Measurements from ENCODE around the gene GLCCI1.
"Not testable (repeated sequence)": the region's sequence is repeated elsewhere in the genome, so short reads cannot be mapped to it uniquely, and the experiment has no call there.

Gene GLCCI1

DNA sequence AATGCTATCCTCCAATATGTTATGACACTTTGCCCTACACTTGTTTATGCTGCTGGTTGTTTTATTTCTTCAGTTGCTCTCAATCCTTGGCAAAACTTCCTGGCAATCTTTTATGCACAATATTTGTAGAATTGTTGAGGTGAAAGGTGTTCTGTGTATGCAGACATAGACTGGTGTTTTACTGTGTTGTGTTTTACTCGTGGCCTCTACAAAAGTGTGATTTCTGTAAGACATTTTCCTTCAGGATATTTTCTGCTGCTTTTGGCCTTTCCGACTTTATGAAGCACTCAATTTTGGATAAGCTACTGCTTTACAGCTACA, 21.8 kb downstream of the GLCCI1 start:
- no peak for DNase-seq

DNA sequence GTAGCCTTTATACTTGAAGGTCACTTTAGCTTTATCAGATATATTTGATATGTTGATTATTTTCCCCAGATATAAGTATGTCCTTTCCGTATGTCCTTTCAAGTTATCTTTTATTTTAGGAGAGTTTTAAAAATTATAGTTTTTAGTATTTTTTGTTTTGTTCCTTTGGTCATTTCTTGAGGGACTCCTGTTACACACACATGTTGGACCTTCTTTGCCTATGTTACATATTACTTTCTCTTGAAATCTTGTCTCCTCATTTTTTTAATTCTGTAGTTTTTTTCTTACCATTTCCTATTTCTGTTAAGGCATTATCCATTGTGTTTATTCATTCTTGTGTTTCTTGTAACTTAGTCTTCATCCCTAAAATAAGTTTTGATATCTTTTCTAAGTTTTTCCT, 23.9 kb downstream of the GLCCI1 start:
- DNase-seq, result peak; percentile 1

- not testable (repeated sequence) for DNase-seq
These were observed 26.8 kb downstream of the GLCCI1 start for GRCh38 chr7:7995348-7995747.

DNA sequence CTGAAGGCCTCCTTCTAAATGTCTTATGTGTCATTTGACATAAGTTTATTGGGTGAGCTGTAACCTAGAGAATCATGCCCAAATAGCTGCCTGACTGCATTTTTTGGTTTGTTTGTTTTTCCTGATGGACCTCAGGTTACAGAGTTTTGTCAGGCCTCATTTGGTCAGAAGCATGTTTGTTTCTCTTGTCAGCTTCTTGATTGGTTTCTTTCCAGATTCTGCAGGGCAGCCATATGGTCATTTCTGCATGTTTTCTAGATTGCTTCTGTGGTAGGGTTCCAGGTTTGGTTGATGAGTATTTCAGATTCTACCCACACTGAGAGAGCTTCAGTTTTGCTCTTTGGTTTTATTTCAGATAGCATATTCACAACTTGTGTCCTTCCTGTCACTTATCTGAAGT, 28.0 kb downstream of the GLCCI1 start:
- DNase-seq, result peak; percentile 2

GRCh38 chr7:8000315-8000941, 31.8 kb downstream of the GLCCI1 start:
- DNase-seq, result no peak

GRCh38 chr7:8003077-8003476, 34.5 kb downstream of the GLCCI1 start:
- no peak for DNase-seq

GRCh38 chr7:8005279-8005678, 36.7 kb downstream of the GLCCI1 start:
- DNase-seq, result no peak

DNA sequence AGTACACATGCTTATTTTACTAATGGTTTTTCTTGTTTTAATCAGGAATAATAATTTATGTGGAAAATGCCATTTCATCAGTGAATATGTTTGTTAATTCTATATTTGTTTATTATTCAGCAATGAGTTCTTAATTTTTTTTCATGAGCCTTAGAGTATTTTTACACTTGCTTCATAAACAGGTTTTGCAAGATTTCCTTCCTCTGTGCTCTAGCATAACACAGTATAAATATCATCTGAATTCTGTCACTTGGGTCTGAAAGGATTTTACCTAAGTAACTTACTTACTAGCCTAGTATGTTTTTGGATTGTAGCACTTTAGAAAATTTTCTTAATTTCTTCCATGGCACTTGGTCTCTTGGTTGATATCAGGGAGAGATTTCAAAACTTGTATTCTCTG, 45.8 kb downstream of the GLCCI1 start:
- DNase-seq, result no peak

GRCh38 chr7:8015100-8015745, 46.6 kb downstream of the GLCCI1 start:
- DNase-seq, result no peak

DNA sequence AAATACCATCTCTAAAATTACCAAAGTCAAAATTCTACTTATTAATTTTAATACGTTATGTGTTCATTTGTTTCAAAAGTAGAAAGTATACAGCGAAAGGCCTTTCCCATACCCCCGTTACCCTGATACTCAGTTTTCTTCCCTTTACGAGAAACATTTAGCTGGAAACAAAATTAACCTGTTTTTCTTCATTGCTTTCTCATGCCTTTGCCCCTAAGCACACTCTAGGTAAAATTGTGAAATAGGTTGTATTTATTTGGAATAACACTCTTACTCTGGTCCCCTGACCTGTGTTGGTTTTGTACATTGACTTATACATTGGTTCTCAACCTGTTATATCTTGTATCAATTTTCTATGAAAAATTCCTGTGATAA, 47.1 kb downstream of the GLCCI1 start:
- DNase-seq, result no peak

GRCh38 chr7:8017423-8017822, 48.8 kb downstream of the GLCCI1 start:
- DNase-seq, result no peak

GRCh38 chr7:8018961-8019360, 50.4 kb downstream of the GLCCI1 start:
- DNase-seq, result no peak

DNA sequence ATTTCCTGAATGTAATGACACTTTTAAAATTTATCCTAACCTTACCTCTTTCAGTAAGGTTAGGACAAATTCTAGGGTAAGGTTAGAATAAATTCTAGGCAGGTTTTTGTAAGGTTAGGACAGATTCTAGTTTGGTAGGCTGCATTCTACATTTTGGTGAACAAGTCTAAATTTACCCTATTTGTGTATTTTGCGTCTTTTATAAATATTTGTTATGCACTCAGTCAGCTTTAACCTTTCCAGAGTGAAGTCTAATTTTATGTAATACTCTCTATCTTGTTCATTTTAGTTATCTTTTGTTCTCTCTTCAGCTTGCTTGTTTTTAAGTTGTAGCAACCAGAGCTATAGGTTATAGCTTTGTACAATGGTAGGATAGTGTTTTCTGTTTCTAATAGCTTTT, 54.0 kb downstream of the GLCCI1 start:
- DNase-seq, result no peak

DNA sequence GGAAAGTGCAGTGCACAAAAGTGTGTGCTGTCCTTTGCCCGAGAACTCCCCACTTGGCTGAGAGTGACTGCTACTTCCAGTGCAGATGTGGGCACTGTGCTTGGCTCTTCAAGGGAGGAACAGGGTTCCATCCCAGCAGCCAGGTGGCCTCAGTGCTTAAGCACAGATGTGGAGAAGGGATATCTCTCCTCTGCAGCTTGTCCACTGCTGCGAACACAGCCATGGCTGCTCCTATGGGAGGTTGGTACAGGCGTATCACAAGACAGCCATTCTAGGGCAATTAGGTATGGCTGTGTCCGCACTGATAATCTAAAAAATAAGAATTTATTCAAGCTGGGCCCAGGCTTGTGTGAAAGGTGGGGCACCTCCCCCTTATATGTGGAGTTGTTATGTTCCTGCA, 66.6 kb downstream of the GLCCI1 start:
- no peak for DNase-seq

- DNase-seq, result no peak
These were observed 67.3 kb downstream of the GLCCI1 start for GRCh38 chr7:8035647-8036518.

- no peak for DNase-seq
These were observed 68.6 kb downstream of the GLCCI1 start for GRCh38 chr7:8037151-8037550.

- DNase-seq, result no peak
These were observed 72.3 kb downstream of the GLCCI1 start for GRCh38 chr7:8040768-8041369.

- DNase-seq, result no peak
These were observed 74.4 kb downstream of the GLCCI1 start for GRCh38 chr7:8042796-8043535.

DNA sequence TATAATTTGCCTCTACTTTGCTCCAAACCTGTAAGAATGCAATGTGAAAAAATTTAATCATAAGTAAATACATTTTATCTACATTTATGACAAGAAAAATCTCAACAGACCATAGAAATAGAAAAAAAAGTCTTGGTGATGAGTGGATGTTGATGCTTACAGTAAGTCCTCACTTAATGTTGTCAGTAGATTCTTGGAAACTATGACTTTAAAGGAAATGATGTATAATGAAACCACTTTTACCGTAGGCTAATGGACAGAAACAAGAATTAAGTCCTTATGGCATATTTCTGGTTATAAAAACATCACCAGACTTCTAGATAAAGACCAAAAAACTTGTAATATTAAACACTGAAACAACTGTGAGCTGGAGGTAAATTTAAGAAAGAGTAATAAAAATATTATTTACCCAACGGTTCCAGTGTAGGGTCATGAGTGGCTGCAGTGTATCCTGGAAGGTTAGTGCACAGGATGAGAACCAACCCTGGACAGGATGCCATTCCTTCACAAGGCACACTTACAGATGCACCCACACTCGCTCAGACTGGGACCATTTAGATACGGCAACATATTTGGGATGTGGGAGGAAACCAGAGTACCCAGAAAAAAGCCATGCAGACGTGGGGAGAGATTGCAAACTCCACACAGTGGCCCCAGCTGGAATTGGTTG, 76.3 kb downstream of the GLCCI1 start:
- DNase-seq, result no peak

DNA sequence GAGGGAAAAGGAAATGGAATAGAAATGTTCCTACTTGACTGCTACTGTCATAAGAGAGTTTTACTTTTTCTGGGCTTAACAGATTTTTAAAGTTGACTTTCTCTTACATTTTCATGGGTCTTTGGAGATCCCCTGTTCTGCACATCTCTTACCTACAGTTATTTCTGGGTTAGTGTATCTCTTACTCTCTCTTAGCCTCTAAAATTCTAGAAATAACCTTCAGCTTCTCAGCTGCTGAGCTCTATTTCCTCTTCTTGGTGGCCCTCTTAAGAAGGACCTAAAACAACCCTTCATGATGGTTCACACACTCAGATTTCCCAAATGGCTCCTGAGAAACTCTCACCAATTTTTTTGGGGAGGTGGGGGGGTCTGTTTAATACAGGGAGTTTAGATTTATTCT, 79.5 kb downstream of the GLCCI1 start:
- DNase-seq, result not testable (repeated sequence)

- DNase-seq, result no peak
These were observed 82.8 kb downstream of the GLCCI1 start for GRCh38 chr7:8051373-8051772.

DNA sequence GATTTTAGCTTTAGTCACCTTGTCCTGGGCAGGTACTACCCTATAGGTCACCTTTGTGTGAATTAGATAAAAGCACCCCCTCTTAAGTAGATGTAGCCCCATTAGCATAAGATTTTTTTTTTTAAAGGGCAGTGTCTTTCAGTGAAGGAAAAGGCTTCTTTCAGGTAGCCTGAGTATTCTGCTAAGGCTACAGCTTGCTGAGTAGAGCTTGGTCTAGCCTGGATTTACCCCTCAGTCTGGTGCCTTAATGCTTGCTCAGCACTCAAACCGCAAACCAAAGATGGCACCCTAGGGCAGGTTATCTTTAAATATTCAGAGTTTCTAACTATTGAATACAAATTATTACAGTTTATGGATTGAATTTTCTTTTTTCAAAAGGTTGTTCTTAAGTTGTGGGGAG, 83.4 kb downstream of the GLCCI1 start:
- DNase-seq, result no peak

DNA sequence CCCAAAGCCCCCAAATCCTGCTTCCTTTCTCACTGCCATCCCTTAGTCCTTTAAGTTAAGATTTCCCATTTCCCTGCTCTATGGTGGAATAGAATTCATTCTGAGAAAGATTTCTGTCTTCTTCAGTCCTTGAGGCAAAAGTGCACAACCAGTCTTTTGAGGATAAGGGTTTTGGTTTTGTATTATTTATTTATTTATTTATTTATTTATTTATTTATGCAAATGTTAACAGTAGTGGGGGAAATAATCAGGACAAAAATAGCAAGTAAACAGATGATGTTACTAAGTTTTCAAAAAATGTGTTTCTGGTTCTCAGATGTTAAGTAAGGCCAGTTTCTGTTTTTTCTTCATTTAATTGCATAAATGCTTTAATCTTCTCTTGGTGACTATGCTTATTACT, 84.2 kb downstream of the GLCCI1 start:
- DNase-seq, result no peak
